HepG2 (cell line): ENCODE results near the gene RHCE. TPM values are rescaled to one million over a fixed set of nuclear protein-coding genes. Genes with fewer than 3 reads are reported as not detected.

Source experiments
- BRD4 ChIP-seq: sonication (generic); formaldehyde crosslinking; IDR thresholded peaks from 2 replicates; pipeline ENCODE4 v1.4.0; 2020; ENCODE audit warnings: missing genetic modification reagents
- ETS1 ChIP-seq: sonication (generic); formaldehyde crosslinking; IDR thresholded peaks from 2 replicates; pipeline ENCODE4 v1.4.0; 2020; ENCODE audit warnings: missing genetic modification reagents
- FOXM1 ChIP-seq: sonication (generic); formaldehyde crosslinking; IDR thresholded peaks from 2 replicates; pipeline ENCODE4 v1.5.0; 2020; ENCODE audit warnings: missing genetic modification reagents
- GFI1 ChIP-seq: sonication (generic); formaldehyde crosslinking; IDR thresholded peaks from 2 replicates; pipeline ENCODE4 v1.5.0; 2020; ENCODE audit warnings: missing genetic modification reagents, mild to moderate bottlenecking, borderline replicate concordance
- HNF4G ChIP-seq, 2 experiments: sonication (generic) in 1 of 2; formaldehyde crosslinking in 1 of 2; IDR thresholded peaks; 2 replicates each; pipeline versions ENCODE4 v1.4.0 to v1.6.1; 2011 to 2020; ENCODE audit warnings: borderline replicate concordance in 2 of 2, low read depth in 2 of 2, mild to moderate bottlenecking in 2 of 2, low read length in 1 of 2, missing genetic modification reagents in 1 of 2, moderate library complexity in 1 of 2
- KDM4B ChIP-seq: sonication (generic); formaldehyde crosslinking; IDR thresholded peaks from 2 replicates; pipeline ENCODE4 v1.4.0; 2020; ENCODE audit warnings: missing genetic modification reagents
- KLF16 ChIP-seq, 2 experiments: sonication (generic) in 1 of 2; formaldehyde crosslinking in 1 of 2; IDR thresholded peaks; 2 replicates each; pipeline versions ENCODE4 v1.6.1 to v1.8.0; 2016 to 2023; ENCODE audit warnings: missing genetic modification reagents in 2 of 2, missing compliant biosample characterization in 1 of 2
- MTERF4 ChIP-seq: sonication (generic); formaldehyde crosslinking; IDR thresholded peaks from 2 replicates; pipeline ENCODE4 v1.8.0; 2023; ENCODE audit warnings: mild to moderate bottlenecking, missing genetic modification reagents
- SALL1 ChIP-seq: sonication (generic); formaldehyde crosslinking; IDR thresholded peaks from 2 replicates; pipeline ENCODE4 v1.8.0; 2022; ENCODE audit warnings: mild to moderate bottlenecking, missing genetic modification reagents
- SNAPC2 ChIP-seq: sonication (generic); formaldehyde crosslinking; IDR thresholded peaks from 2 replicates; pipeline ENCODE4 v1.8.1; 2022; ENCODE audit warnings: mild to moderate bottlenecking, missing genetic modification reagents
- TCF7L2 ChIP-seq: IDR thresholded peaks from 2 replicates; pipeline ENCODE4 v1.6.1; 2011; ENCODE audit warnings: mild to moderate bottlenecking, low read depth, low read length, moderate library complexity
- TMF1 ChIP-seq: sonication (generic); formaldehyde crosslinking; IDR thresholded peaks from 2 replicates; pipeline ENCODE4 v1.8.1; 2022; ENCODE audit warnings: low read depth, missing genetic modification reagents
- ZBTB4 ChIP-seq: sonication (generic); formaldehyde crosslinking; IDR thresholded peaks from 2 replicates; pipeline ENCODE4 v1.4.0; 2020; ENCODE audit warnings: missing genetic modification reagents, mild to moderate bottlenecking, borderline replicate concordance
- ZMAT5 ChIP-seq: sonication (generic); formaldehyde crosslinking; IDR thresholded peaks from 2 replicates; pipeline ENCODE4 v1.5.0; 2020; ENCODE audit warnings: mild to moderate bottlenecking, low read depth, missing genetic modification reagents, borderline replicate concordance
- ZNF10 ChIP-seq: sonication (generic); formaldehyde crosslinking; IDR thresholded peaks from 2 replicates; pipeline ENCODE4 v1.4.0; 2020; ENCODE audit warnings: mild to moderate bottlenecking, low read depth, missing genetic modification reagents, borderline replicate concordance
- ZNF124 ChIP-seq: sonication (generic); formaldehyde crosslinking; IDR thresholded peaks from 2 replicates; pipeline ENCODE4 v1.4.0; 2020; ENCODE audit warnings: missing genetic modification reagents
- ZNF547 ChIP-seq: sonication (generic); formaldehyde crosslinking; IDR thresholded peaks from 2 replicates; pipeline ENCODE4 v1.5.1; 2020; ENCODE audit warnings: mild to moderate bottlenecking, missing genetic modification reagents
- ZNF577 ChIP-seq: sonication (generic); formaldehyde crosslinking; IDR thresholded peaks from 2 replicates; pipeline ENCODE4 v1.4.0; 2020; ENCODE audit warnings: mild to moderate bottlenecking, low read depth, missing genetic modification reagents, borderline replicate concordance
- ZNF580 ChIP-seq: IDR thresholded peaks from 2 replicates; pipeline ENCODE4 v1.6.1; 2016; ENCODE audit warnings: low read depth, borderline replicate concordance
- ZNF589 ChIP-seq: sonication (generic); formaldehyde crosslinking; conservative IDR thresholded peaks from 2 replicates; pipeline ENCODE4 v1.8.0; 2022; ENCODE audit warnings: mild to moderate bottlenecking, moderate library complexity, missing genetic modification reagents
- ZNF644 ChIP-seq: IDR thresholded peaks from 2 replicates; pipeline ENCODE4 v1.6.1; 2016; ENCODE audit warnings: low read depth
- polyA plus RNA-seq, 8 experiments: library from polyadenylated mRNA; depleted of rRNA in 3 of 8; stranded (reverse) in 7 of 8; unstranded in 1 of 8; fragments of >200 nt; fragmentation: Illumina TruSeq in 4 of 8; extraction: Trizol in 4 of 8; gene quantifications; 2 replicates each; pipeline versions ENCODE4 v1.2.1 to v1.2.3, GENCODE V29; 2011 to 2016; ENCODE audit warnings: low read depth in 4 of 8, missing spikeins in 1 of 8, mixed read lengths in 1 of 8; ENCODE audit not compliant: insufficient read depth in 1 of 8
- total RNA-seq, 5 experiments: library from RNA; depleted of rRNA; stranded (reverse); fragments of >200 nt; fragmentation: Illumina TruSeq; extraction: Trizol; gene quantifications; 2 replicates each; pipeline ENCODE4 v1.2.3, GENCODE V29; 2016; ENCODE audit warnings: low read depth in 1 of 5

Gene RHCE
- total and polyA plus RNA-seq, 2 of the 13 experiments (the other 11 are each of a cell fraction or from before 2014, with no cell fraction given), result 0.30 TPM; not detected in 1

GRCh38 chr1:25430073-25430966 lies 9.7 kb upstream of the RHCE start, which contains the start of gene MACO1 (continued):
- TF ChIP-seq ZNF547 (0 out of 2 replicates have a peak, but pooled peaks have one; percentile 13), SALL1 (CRISPR knock-in tag) (peak; percentile 63), ZNF124 (CRISPR knock-in tag) (no peak), ZNF577 (no peak), TCF7L2 (no peak), ZNF589 (CRISPR knock-in tag) (no peak), ZNF644 (CRISPR knock-in tag) (no peak), GFI1 (no peak), ZBTB4 (CRISPR knock-in tag) (peak; percentile 46; the same call in 1 of the 2 replicates), FOXM1 (CRISPR knock-in tag) (no peak), HNF4G (IDR thresholded peaks at IDR 0.05; ENCODE audit: borderline replicate concordance, low read depth, low read length) (no peak), HNF4G (CRISPR knock-in tag; IDR thresholded peaks at IDR 0.05; ENCODE audit: borderline replicate concordance, low read depth) (no peak), MTERF4 (CRISPR knock-in tag) (peak; percentile 76; the same call in 1 of the 2 replicates), TMF1 (no peak), ZNF580 (CRISPR knock-in tag) (0 out of 2 replicates have a peak, but pooled peaks have one; percentile 15), SNAPC2 (CRISPR knock-in tag) (no peak), KLF16 (CRISPR knock-in tag; IDR thresholded peaks at IDR 0.05) (peak in 1 of 2 experiments; percentile 51; a peak in 2 of 4 replicates), ETS1 (no peak), ZMAT5 (CRISPR knock-in tag) (no peak), ZNF10 (CRISPR knock-in tag) (no peak), KDM4B (CRISPR knock-in tag) (no peak), BRD4 (0 out of 2 replicates have a peak, but pooled peaks have one; percentile 36)
